GM12878 (cell line): Measurements from ENCODE around the gene LSM2. TPM values are rescaled to one million over a fixed set of nuclear protein-coding genes. Genes with fewer than 3 reads are reported as not detected.

Experiments
- ASH2L ChIP-seq: fragments of 300-600, 200-600 bp; sonication (generic); IDR thresholded peaks from 2 replicates; pipeline ENCODE4 v1.6.1; 2017; ENCODE audit warnings: low read depth, mild to moderate bottlenecking, borderline replicate concordance
- BHLHE40 ChIP-seq, 2 experiments: fragments of 450-650 bp in 1 of 2; IDR thresholded peaks; 2 replicates each; pipeline ENCODE4 v1.6.1; 2011 to 2017; ENCODE audit warnings: low read depth in 2 of 2, borderline replicate concordance in 1 of 2, improper control_type of control experiment in 1 of 2, low read length in 1 of 2, mild to moderate bottlenecking in 1 of 2
- BMI1 ChIP-seq: fragments of 450-650 bp; IDR thresholded peaks from 2 replicates; pipeline ENCODE4 v1.6.1; 2016; ENCODE audit warnings: mild to moderate bottlenecking, moderate library complexity, borderline replicate concordance
- EED ChIP-seq: sonication (generic); IDR thresholded peaks from 2 replicates; pipeline ENCODE4 v1.6.1; 2016; ENCODE audit warnings: antibody characterized with exemption, low read depth
- ETV6 ChIP-seq, 2 experiments: fragments of 450-650 bp in 1 of 2; IDR thresholded peaks in 1 of 2; conservative IDR thresholded peaks in 1 of 2; 2 replicates each; pipeline ENCODE4 v1.6.1; 2014; ENCODE audit warnings: antibody characterized with exemption in 1 of 2, borderline replicate concordance in 1 of 2, low read depth in 1 of 2, mild to moderate bottlenecking in 1 of 2, moderate library complexity in 1 of 2
- HDAC2 ChIP-seq: fragments of 200-600 bp; sonication (generic); IDR thresholded peaks from 2 replicates; pipeline ENCODE4 v1.6.1; 2017
- HDAC6 ChIP-seq: fragments of 200-600 bp; sonication (generic); IDR thresholded peaks from one replicate; pipeline ENCODE4 v1.8.0; 2017; ENCODE audit warnings: antibody characterized with exemption; ENCODE audit not compliant: unreplicated experiment
- HDGF ChIP-seq: fragments of 450-650 bp; IDR thresholded peaks from 2 replicates; pipeline ENCODE4 v1.6.1; 2016; ENCODE audit warnings: antibody characterized with exemption
- IKZF1 ChIP-seq: fragments of 450-650 bp; conservative IDR thresholded peaks from 2 replicates; pipeline ENCODE4 v1.6.1; 2017; ENCODE audit warnings: antibody characterized with exemption, mild to moderate bottlenecking
- KDM1A ChIP-seq: fragments of 200-600 bp; sonication (generic); IDR thresholded peaks from 2 replicates; pipeline ENCODE4 v1.6.1; 2016; ENCODE audit warnings: borderline replicate concordance
- MLLT1 ChIP-seq: fragments of 450-650 bp; IDR thresholded peaks from 2 replicates; pipeline ENCODE4 v1.6.1; 2016; ENCODE audit warnings: mild to moderate bottlenecking
- NFIC ChIP-seq: IDR thresholded peaks from 2 replicates; pipeline ENCODE4 v1.6.1; 2012; ENCODE audit warnings: low read depth, mild to moderate bottlenecking, inconsistent platforms, low read length, moderate library complexity
- NFYA ChIP-seq: IDR thresholded peaks from 2 replicates; pipeline ENCODE4 v1.6.1; 2011; ENCODE audit warnings: low read depth, mild to moderate bottlenecking, low read length, improper control_type of control experiment, borderline replicate concordance
- NRF1 ChIP-seq: conservative IDR thresholded peaks from 2 replicates; pipeline ENCODE4 v1.6.1; 2011; ENCODE audit warnings: mild to moderate bottlenecking, low read depth, low read length, improper control_type of control experiment
- POU2F2 ChIP-seq: IDR thresholded peaks from 3 replicates; pipeline ENCODE4 v1.6.1; 2011; ENCODE audit warnings: low read depth, mild to moderate bottlenecking, low read length, borderline replicate concordance
- PRDM15 ChIP-seq: fragments of 450-650 bp; formaldehyde crosslinking; IDR thresholded peaks from 2 replicates; pipeline ENCODE4 v1.4.0; 2020; ENCODE audit warnings: mild to moderate bottlenecking, moderate library complexity
- USF1 ChIP-seq: IDR thresholded peaks from 2 replicates; pipeline ENCODE4 v1.6.1; 2011; ENCODE audit warnings: borderline replicate concordance, low read depth, mild to moderate bottlenecking, moderate library complexity, mixed read lengths, low read length; ENCODE audit not compliant: insufficient read depth; ENCODE audit errors: extremely low read length
- ZBTB33 ChIP-seq: fragments of 450-650 bp; IDR thresholded peaks from 2 replicates; pipeline ENCODE4 v1.6.1; 2017; ENCODE audit warnings: mild to moderate bottlenecking
- ZBTB4 ChIP-seq: fragments of 450-650 bp; formaldehyde crosslinking; IDR thresholded peaks from 2 replicates; pipeline ENCODE4 v1.4.0; 2022; ENCODE audit warnings: mild to moderate bottlenecking, moderate library complexity
- ZSCAN29 ChIP-seq: fragments of 450-650 bp; IDR thresholded peaks from 2 replicates; pipeline ENCODE4 v1.6.1; 2017; ENCODE audit warnings: mild to moderate bottlenecking, moderate library complexity
- polyA plus RNA-seq, 11 experiments: library from polyadenylated mRNA; depleted of rRNA in 4 of 11; unstranded in 6 of 11; stranded (reverse) in 5 of 11; fragments of >200 nt; fragmentation: Nextera tagmentation in 4 of 11; fragmentation: Illumina TruSeq in 1 of 11; extraction: Ambion mirVana in 4 of 11; extraction: Trizol in 1 of 11; gene quantifications; 1 replicate in 1 of 11; 2 replicates in 10 of 11; pipeline versions ENCODE4 v1.2.1 to v1.2.3, GENCODE V29; 2011 to 2016; ENCODE audit warnings: inconsistent platforms in 2 of 11, missing spikeins in 2 of 11, low read depth in 1 of 11
- total RNA-seq, 4 experiments: library from RNA; depleted of rRNA in 3 of 4; stranded (reverse); fragments of >200 nt in 3 of 4; fragmentation: Illumina TruSeq in 1 of 4; extraction: Trizol in 1 of 4; gene quantifications; 2 replicates each; pipeline versions ENCODE4 v1.2.1 to v1.2.3, GENCODE V29; 2013 to 2021

Gene LSM2
- total and polyA plus RNA-seq, 10 of the 15 experiments (the other 5 are each of a cell fraction or from before 2014, with no cell fraction given), result 99.1 to 276 (median 153) TPM

GRCh38 chr6:31814677-31815024, 7.9 kb upstream of the LSM2 start (continued):
- TF ChIP-seq PRDM15 (CRISPR knock-in tag) (no peak), BMI1 (no peak), IKZF1 (peak; percentile 80), KDM1A (no peak), POU2F2 (no peak), EED (peak; percentile 75), HDGF (no peak), HDAC2 (no peak), MLLT1 (no peak), NFYA (no peak), NRF1 (no peak), BHLHE40 (IDR thresholded peaks at IDR 0.05; ENCODE audit: borderline replicate concordance in 1 of 2, low read depth in 2 of 2, low read length in 1 of 2) (no peak), ETV6 (conservative IDR thresholded peaks at IDR 0.05 in 1 of 2, IDR thresholded peaks at IDR 0.05 in 1 of 2; ENCODE audit: borderline replicate concordance in 1 of 2, low read depth in 1 of 2) (no peak), ZSCAN29 (no peak), HDAC6 (no peak), USF1 (no peak), ASH2L (no peak), ZBTB33 (no peak), NFIC (no peak), ZBTB4 (CRISPR knock-in tag) (no peak)
